Endodermal cell (in vitro differentiated cells): ENCODE measurements around the gene CD320. TPM values are rescaled to one million over a fixed set of nuclear protein-coding genes. Genes with fewer than 3 reads are reported as not detected.

ENCODE experiments used
- DNase-seq: peaks from one replicate; pipeline ENCODE4 v3.0.0-alpha.2; 2017
- H3K27ac ChIP-seq: 2 replicates; pipeline ENCODE4 v1.5.1; 2013; ENCODE audit warnings: mild to moderate bottlenecking, low read depth, low read length, moderate library complexity
- H3K27me3 ChIP-seq: 2 replicates; pipeline ENCODE4 v1.6.1; 2013; ENCODE audit warnings: mild to moderate bottlenecking, low read length, moderate library complexity; ENCODE audit not compliant: insufficient read depth, control insufficient read depth, poor library complexity, severe bottlenecking
- H3K36me3 ChIP-seq: 2 replicates; pipeline ENCODE4 v1.7.0; 2013; ENCODE audit warnings: mild to moderate bottlenecking, low read length, moderate library complexity; ENCODE audit not compliant: control insufficient read depth, insufficient read depth
- H3K4me1 ChIP-seq: one replicate; pipeline ENCODE4 v1.7.0; 2013; ENCODE audit warnings: low read length; ENCODE audit not compliant: control insufficient read depth, insufficient read depth
- H3K4me3 ChIP-seq: 2 replicates; pipeline ENCODE4 v1.5.1; 2013; ENCODE audit warnings: mild to moderate bottlenecking, low read length, moderate library complexity
- H3K9ac ChIP-seq: 2 replicates; pipeline ENCODE4 v1.6.1; 2013; ENCODE audit warnings: mild to moderate bottlenecking, low read length, moderate library complexity; ENCODE audit not compliant: poor library complexity, severe bottlenecking; ENCODE audit errors: extremely low read depth
- H3K9me3 ChIP-seq: 2 replicates; pipeline ENCODE4 v1.6.1; 2013; ENCODE audit warnings: mild to moderate bottlenecking, low read length, moderate library complexity; ENCODE audit not compliant: control insufficient read depth
- H3K27ac Mint-ChIP-seq: 2 replicates; pipeline ENCODE4 v1.8.0; 2020; ENCODE audit warnings: mixed read lengths
- H3K27me3 Mint-ChIP-seq: 2 replicates; pipeline ENCODE4 v1.8.0; 2021; ENCODE audit warnings: mild to moderate bottlenecking, mixed read lengths; ENCODE audit not compliant: insufficient read depth
- H3K36me3 Mint-ChIP-seq: 2 replicates; pipeline ENCODE4 v1.8.0; 2020; ENCODE audit warnings: low read depth, mixed read lengths
- H3K4me1 Mint-ChIP-seq: 2 replicates; pipeline ENCODE4 v1.8.0; 2020; ENCODE audit warnings: mixed read lengths
- H3K4me3 Mint-ChIP-seq: 2 replicates; pipeline ENCODE4 v1.8.0; 2020; ENCODE audit warnings: mild to moderate bottlenecking, moderate library complexity, mixed read lengths
- H3K9me3 Mint-ChIP-seq: 2 replicates; pipeline ENCODE4 v1.8.0; 2020; ENCODE audit warnings: mild to moderate bottlenecking, mixed read lengths
- CTCF ChIP-seq: fragments of 200-600 bp; sonication (generic); conservative IDR thresholded peaks from 2 replicates; pipeline ENCODE4 v1.5.0; 2021; ENCODE audit warnings: antibody characterized with exemption, mild to moderate bottlenecking
- WGBS, 2 experiments: methylation state at CpG; one replicate each; pipeline versions ENCODE4 v1.1.5 to v1.1.7; 2013; ENCODE audit warnings: missing lambda C conversion rate in 2 of 2, mixed read lengths in 1 of 2; ENCODE audit not compliant: insufficient coverage in 1 of 2, insufficient read length in 1 of 2; 5-methylcytosine and 5-hydroxymethylcytosine counted together
- total RNA-seq, 2 donors: library from RNA; stranded (reverse); fragmentation: NEBNext Ultra II Directional in 1 of 2; extraction: Animal tissue kit (Norgen Biotek cat#: 25700) in 1 of 2; gene quantifications; 2 replicates in 1 of 2; 3 replicates in 1 of 2; pipeline ENCODE4 v1.2.1, GENCODE V29; 2021

Gene CD320
- total RNA-seq, 2 donors from 2014 or later = 63.4 to 72.7 TPM

- Mint-ChIP-seq H3K27ac (no peak overlapping the region), H3K27me3 (peaks cover 71% of the 10 kb centered on the region), H3K4me3 (peak overlapping the region; percentile 39), H3K9me3 (no peaks in the 10 kb centered on the region), H3K36me3 (no peaks in the 10 kb centered on the region), H3K4me1 (peaks cover 1% of the 10 kb centered on the region)
- no peak overlapping the region for H3K9ac ChIP-seq
- WGBS, 2 experiments = 3 to 5% methylated on average over 58 to 117 of the region's 117 CpGs
- peak overlapping the region; percentile 62 for H3K4me3 ChIP-seq
- H3K36me3 ChIP-seq = no peaks in the 10 kb centered on the region
- no peaks in the 10 kb centered on the region for H3K4me1 ChIP-seq
- H3K9me3 ChIP-seq = no peaks in the 10 kb centered on the region
- peaks cover 50% of the 10 kb centered on the region for H3K27me3 ChIP-seq
- DNase-seq = peak; percentile 91
- no peak overlapping the region for H3K27ac ChIP-seq
- peak; percentile 25 for TF ChIP-seq CTCF
Measured at GRCh38 chr19:8334458-8335342, 26.5 kb upstream of the CD320 start.

- Histone ChIP-seq H3K27me3 (peaks cover 50% of the 10 kb centered on the region), H3K9ac (no peak overlapping the region), H3K4me3 (peak overlapping the region; percentile 60), H3K9me3 (no peaks in the 10 kb centered on the region), H3K36me3 (no peaks in the 10 kb centered on the region), H3K4me1 (no peaks in the 10 kb centered on the region), H3K27ac (no peak overlapping the region)
- peaks cover 71% of the 10 kb centered on the region for H3K27me3 Mint-ChIP-seq
- H3K36me3 Mint-ChIP-seq = no peaks in the 10 kb centered on the region
- H3K4me3 Mint-ChIP-seq = peak overlapping the region; percentile 39
- H3K27ac Mint-ChIP-seq = no peak overlapping the region
- 7 to 16% methylated on average over 25 to 48 of the region's 48 CpGs for WGBS, 2 experiments
- H3K4me1 Mint-ChIP-seq = peaks cover 1% of the 10 kb centered on the region
- peak; percentile 82 for DNase-seq
- TF ChIP-seq CTCF = no peak
- no peaks in the 10 kb centered on the region for H3K9me3 Mint-ChIP-seq
Measured at GRCh38 chr19:8333767-8334457, 25.8 kb upstream of the CD320 start.

- Mint-ChIP-seq H3K36me3 (no peaks in the 10 kb centered on the region), H3K27me3 (peaks cover 73% of the 10 kb centered on the region), H3K4me3 (peak overlapping the region; percentile 30), H3K9me3 (no peaks in the 10 kb centered on the region), H3K27ac (no peak overlapping the region), H3K4me1 (peaks cover 1% of the 10 kb centered on the region)
- peaks cover 50% of the 10 kb centered on the region for H3K27me3 ChIP-seq
- no peak for TF ChIP-seq CTCF
- H3K9ac ChIP-seq = no peak overlapping the region
- no peaks in the 10 kb centered on the region for H3K36me3 ChIP-seq
- H3K4me3 ChIP-seq = peak overlapping the region; percentile 60
- H3K27ac ChIP-seq = no peak overlapping the region
- 30 to 37% methylated on average over 37 to 52 of the region's 52 CpGs for WGBS, 2 experiments
- H3K9me3 ChIP-seq = no peaks in the 10 kb centered on the region
- DNase-seq = peak; percentile 68
- H3K4me1 ChIP-seq = no peaks in the 10 kb centered on the region
Measured at GRCh38 chr19:8332976-8333766, 25.0 kb upstream of the CD320 start.
